ENCODE measurements around the gene FOXP2. TPM values are rescaled to one million over a fixed set of nuclear protein-coding genes. Genes with fewer than 3 reads are reported as not detected.
"Not testable (repeated sequence)": the region's sequence is repeated elsewhere in the genome, so short reads cannot be mapped to it uniquely, and the experiment has no call there.

Gene FOXP2
- total and polyA plus RNA-seq, 9 of the 15 experiments (the other 6 are each of a cell fraction or from before 2014, with no cell fraction given): not detected

- TF ChIP-seq ZC3H11A (IDR thresholded peaks at IDR 0.05; ENCODE audit: low read depth, low read length): no peak
- TF ChIP-seq SIRT6 (IDR thresholded peaks at IDR 0.05; ENCODE audit: low read depth, low read length): no peak
- no peak for TF ChIP-seq FOXK1 (CRISPR knock-in tag; IDR thresholded peaks at IDR 0.05; ENCODE audit: borderline replicate concordance)
- TF ChIP-seq CREBBP (IDR thresholded peaks at IDR 0.05; ENCODE audit: low read depth, low read length): no peak
Observed at GRCh38 chr7:114488696-114489095, 74.1 kb downstream of the FOXP2 start (continued).

- H3K27ac ChIP-seq (ENCODE audit: extremely low read depth, low read depth, low read length); H3K4me3 ChIP-seq; H3K79me2 ChIP-seq (ENCODE audit: control insufficient read depth, insufficient read depth, low read length); CTCF ChIA-PET (ENCODE audit: low intra/inter-chr PET ratio); H2AFZ ChIP-seq (ENCODE audit: low read depth, low read length); H4K20me1 ChIP-seq (replicated peaks; ENCODE audit: control insufficient read depth, insufficient read depth, low read length); FAIRE-seq; H3K27me3 ChIP-seq (ENCODE audit: control insufficient read depth in 2 of 2, insufficient read depth in 2 of 2, low read length in 2 of 2); POLR2A ChIA-PET; H3K9me1 ChIP-seq (ENCODE audit: control insufficient read depth, insufficient read depth, low read length); H3K9ac ChIP-seq (ENCODE audit: insufficient read depth in 1 of 2, low read depth in 2 of 2, low read length in 2 of 2); H3K9me3 ChIP-seq (replicated peaks; ENCODE audit: control insufficient read depth, insufficient read depth, low read depth, low read length); H3K4me2 ChIP-seq (ENCODE audit: insufficient read depth, low read length); intact Hi-C loops (cut with micrococcal nuclease); BruUV-seq (replicated peaks); DNase-seq (ENCODE audit: extremely low read depth in 1 of 4, low spot score in 3 of 4); H3K36me3 ChIP-seq (ENCODE audit: control insufficient read depth, insufficient read depth, low read length); in situ Hi-C loops (cut with MboI); ATAC-seq; H3K4me1 ChIP-seq (replicated peaks in 1 of 2; ENCODE audit: control insufficient read depth in 2 of 2, insufficient read depth in 2 of 2, low read length in 2 of 2): not testable (repeated sequence)
- 0% methylated on average over 1 of the region's 1 CpG for WGBS (ENCODE audit: insufficient coverage, low coverage, missing lambda C conversion rate)
Observed at GRCh38 chr7:114497491-114497890, 82.9 kb downstream of the FOXP2 start.
